HG03135 (cell line): Measurements from ENCODE around the gene BCAP31.

Experiments
- ATAC-seq: cut with Tn5 transposase; IDR thresholded peaks from one replicate; pipeline ENCODE4 v1.9.1; 2021; ENCODE audit warnings: mild to moderate bottlenecking, moderate library complexity; ENCODE audit not compliant: unreplicated experiment

The BCAP31 gene

GRCh38 chrX:153659268-153659667 lies 64.9 kb downstream of the BCAP31 start:
- ATAC-seq, result no peak

GRCh38 chrX:153657161-153657560 lies 67.0 kb downstream of the BCAP31 start:
- ATAC-seq, result no peak

GRCh38 chrX:153653556-153653955 lies 70.6 kb downstream of the BCAP31 start:
- no peak for ATAC-seq

GRCh38 chrX:153651540-153652079 lies 72.6 kb downstream of the BCAP31 start:
- no peak for ATAC-seq

- ATAC-seq, result no peak
Observed at GRCh38 chrX:153650959-153651358, 73.2 kb downstream of the BCAP31 start.
